ENCODE data around the gene CDH4. TPM values are rescaled to one million over a fixed set of nuclear protein-coding genes. Genes with fewer than 3 reads are reported as not detected.
"Not testable (repeated sequence)": the region's sequence is repeated elsewhere in the genome, so short reads cannot be mapped to it uniquely, and the experiment has no call there.

The CDH4 gene
- total RNA-seq, 2 donors from 2014 or later, result not detected

DNA sequence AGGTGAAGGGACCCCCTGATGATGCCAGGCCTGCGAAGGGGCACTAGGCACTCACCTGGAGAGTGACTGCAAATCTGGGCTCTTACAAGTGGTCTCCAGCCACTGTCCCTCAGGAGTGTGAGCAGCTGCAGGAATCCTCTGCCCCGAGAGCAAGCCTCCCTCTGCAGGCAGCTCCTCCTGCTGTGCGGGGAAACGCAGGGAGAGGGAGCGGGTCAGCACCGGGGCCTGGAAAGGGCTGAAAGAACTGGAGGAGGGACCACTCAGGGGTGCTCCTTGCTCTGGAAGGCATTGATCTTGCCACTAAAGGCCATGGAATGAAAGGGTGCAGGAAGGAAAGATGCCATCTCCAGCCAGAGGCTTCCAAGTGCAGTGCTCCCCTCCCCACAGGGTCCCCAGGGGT is 168.0 kb downstream of the CDH4 start:
- no peak for DNase-seq (ENCODE audit: low spot score)
- no peak overlapping the region for H3K27ac ChIP-seq
- H3K9me3 ChIP-seq, result no peaks in the 10 kb centered on the region
- H3K4me1 ChIP-seq (ENCODE audit: control insufficient read depth in 1 of 2, low read depth in 2 of 2), result no peaks in the 10 kb centered on the region
- no peak for ATAC-seq (ENCODE audit: insufficient number of reproducible peaks, low FRiP score, low read depth)
- TF ChIP-seq, protein P1, sequence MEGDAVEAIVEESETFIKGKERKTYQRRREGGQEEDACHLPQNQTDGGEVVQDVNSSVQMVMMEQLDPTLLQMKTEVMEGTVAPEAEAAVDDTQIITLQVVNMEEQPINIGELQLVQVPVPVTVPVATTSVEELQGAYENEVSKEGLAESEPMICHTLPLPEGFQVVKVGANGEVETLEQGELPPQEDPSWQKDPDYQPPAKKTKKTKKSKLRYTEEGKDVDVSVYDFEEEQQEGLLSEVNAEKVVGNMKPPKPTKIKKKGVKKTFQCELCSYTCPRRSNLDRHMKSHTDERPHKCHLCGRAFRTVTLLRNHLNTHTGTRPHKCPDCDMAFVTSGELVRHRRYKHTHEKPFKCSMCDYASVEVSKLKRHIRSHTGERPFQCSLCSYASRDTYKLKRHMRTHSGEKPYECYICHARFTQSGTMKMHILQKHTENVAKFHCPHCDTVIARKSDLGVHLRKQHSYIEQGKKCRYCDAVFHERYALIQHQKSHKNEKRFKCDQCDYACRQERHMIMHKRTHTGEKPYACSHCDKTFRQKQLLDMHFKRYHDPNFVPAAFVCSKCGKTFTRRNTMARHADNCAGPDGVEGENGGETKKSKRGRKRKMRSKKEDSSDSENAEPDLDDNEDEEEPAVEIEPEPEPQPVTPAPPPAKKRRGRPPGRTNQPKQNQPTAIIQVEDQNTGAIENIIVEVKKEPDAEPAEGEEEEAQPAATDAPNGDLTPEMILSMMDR (IDR thresholded peaks at IDR 0.05), result no peak
- no peaks in the 10 kb centered on the region for H3K36me3 ChIP-seq
- no peak overlapping the region for H3K4me3 ChIP-seq
- H3K27me3 ChIP-seq (replicated peaks; ENCODE audit: insufficient read depth), result no peaks in the 10 kb centered on the region

DNA sequence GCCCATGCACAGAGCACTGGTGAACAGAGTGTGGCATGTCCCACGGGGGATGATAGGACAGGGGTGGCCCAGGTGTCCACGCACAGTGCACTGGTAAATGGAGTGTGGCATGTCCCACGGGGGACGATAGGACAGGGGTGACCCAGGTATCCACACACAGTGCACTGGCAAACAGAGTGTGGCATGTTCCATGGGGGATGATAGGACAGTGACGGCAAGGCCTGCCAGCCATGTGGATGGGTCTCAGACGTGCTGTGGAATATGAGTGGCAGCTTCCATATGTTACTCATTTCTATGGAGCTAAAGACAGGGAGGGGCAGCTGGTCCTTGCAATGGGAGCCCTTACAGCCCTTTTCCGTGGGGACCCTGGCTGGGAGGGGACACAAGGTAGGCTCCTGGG is 168.7 kb downstream of the CDH4 start:
- no peak for ATAC-seq (ENCODE audit: insufficient number of reproducible peaks, low FRiP score, low read depth)
- Histone ChIP-seq H3K4me3 (no peak overlapping the region), H3K27ac (no peak overlapping the region), H3K36me3 (no peaks in the 10 kb centered on the region), H3K27me3 (replicated peaks; ENCODE audit: insufficient read depth) (no peaks in the 10 kb centered on the region), H3K4me1 (ENCODE audit: control insufficient read depth in 1 of 2, low read depth in 2 of 2) (no peaks in the 10 kb centered on the region), H3K9me3 (no peaks in the 10 kb centered on the region)
- DNase-seq (ENCODE audit: low spot score), result no peak
- TF ChIP-seq, protein P1 (IDR thresholded peaks at IDR 0.05), result no peak

DNA sequence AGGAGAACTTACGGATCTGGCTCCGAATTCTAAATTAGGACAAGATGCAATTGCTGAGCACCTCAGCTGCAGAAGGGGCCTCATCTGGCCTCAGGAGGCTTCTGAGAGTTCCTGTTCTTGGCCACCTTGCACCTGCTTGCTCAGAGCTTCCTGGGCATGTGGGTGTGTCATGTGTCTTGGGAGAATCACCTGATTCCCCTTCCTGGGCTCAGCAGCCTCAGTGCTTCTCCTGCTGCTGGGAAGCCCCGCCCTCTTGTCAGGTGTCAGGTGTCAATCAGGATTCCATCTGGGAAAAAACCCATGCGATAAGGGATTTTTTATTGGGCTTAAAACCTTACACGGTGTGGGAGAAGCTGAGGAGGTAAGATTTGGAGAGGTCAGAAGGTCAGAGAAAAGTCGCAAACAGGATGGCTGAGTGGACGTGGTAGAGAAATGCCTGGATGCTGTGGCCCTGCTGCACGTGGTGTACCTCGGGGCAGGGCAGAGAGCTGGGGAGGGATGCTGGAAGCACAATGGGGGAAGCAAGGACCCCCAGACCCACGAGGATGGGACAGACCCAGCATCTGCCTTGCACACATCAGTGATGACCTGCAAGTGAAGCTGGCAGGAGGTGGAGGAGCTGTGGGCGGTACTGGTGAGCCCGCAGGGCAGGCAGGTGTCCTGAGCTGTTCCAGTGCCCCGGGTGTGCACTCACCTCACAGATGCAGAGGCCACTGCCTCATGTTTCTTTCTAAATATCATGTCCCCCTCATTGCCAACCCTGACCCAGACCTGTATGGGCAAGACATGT is 170.8 kb downstream of the CDH4 start:
- no peak overlapping the region for H3K27ac ChIP-seq
- TF ChIP-seq, protein P1 (IDR thresholded peaks at IDR 0.05), result no peak
- DNase-seq (ENCODE audit: low spot score) (no peak), ATAC-seq (ENCODE audit: insufficient number of reproducible peaks, low FRiP score, low read depth) (no peak)
- no peak overlapping the region for H3K4me3 ChIP-seq
- H3K4me1 ChIP-seq (ENCODE audit: control insufficient read depth in 1 of 2, low read depth in 2 of 2), result no peaks in the 10 kb centered on the region
- H3K9me3 ChIP-seq, result no peaks in the 10 kb centered on the region
- no peaks in the 10 kb centered on the region for H3K36me3 ChIP-seq
- H3K27me3 ChIP-seq (replicated peaks; ENCODE audit: insufficient read depth), result no peaks in the 10 kb centered on the region

DNA sequence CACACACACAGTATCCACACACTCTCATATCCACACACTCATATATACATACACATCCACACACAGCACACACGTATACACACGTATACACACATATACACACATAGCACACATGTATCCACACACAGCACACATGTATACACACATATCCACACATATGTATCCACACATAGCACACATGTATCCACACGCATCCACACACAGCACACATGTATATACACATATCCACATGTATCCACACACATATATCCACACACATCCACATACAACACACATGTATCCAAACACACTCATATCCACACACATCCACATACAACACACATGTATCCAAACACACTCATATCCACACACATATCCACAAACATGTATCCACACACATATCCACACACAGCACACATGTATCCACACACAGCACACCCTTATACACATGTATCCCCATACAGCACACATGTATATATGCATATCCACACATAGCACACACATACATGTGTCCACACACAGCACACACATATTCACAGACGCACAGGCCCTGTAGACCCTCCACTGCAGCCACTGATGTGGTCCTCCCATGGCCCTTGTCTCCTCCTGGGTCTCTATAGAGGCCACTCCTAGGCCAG is 172.1 kb downstream of the CDH4 start:
- Histone ChIP-seq H3K27me3 (replicated peaks; ENCODE audit: insufficient read depth) (no peaks in the 10 kb centered on the region), H3K9me3 (no peaks in the 10 kb centered on the region), H3K27ac (no peak overlapping the region), H3K36me3 (no peaks in the 10 kb centered on the region), H3K4me1 (ENCODE audit: control insufficient read depth in 1 of 2, low read depth in 2 of 2) (no peaks in the 10 kb centered on the region), H3K4me3 (no peak overlapping the region)
- ATAC-seq (ENCODE audit: insufficient number of reproducible peaks, low FRiP score, low read depth) (no peak), DNase-seq (ENCODE audit: low spot score) (no peak)
- TF ChIP-seq, protein P1 (IDR thresholded peaks at IDR 0.05), result no peak

- no peak overlapping the region for H3K4me3 ChIP-seq
- no peaks in the 10 kb centered on the region for H3K36me3 ChIP-seq
- H3K4me1 ChIP-seq (ENCODE audit: control insufficient read depth in 1 of 2, low read depth in 2 of 2), result no peaks in the 10 kb centered on the region
- H3K9me3 ChIP-seq, result no peaks in the 10 kb centered on the region
- no peak for DNase-seq (ENCODE audit: low spot score)
- H3K27ac ChIP-seq, result no peak overlapping the region
- no peak for ATAC-seq (ENCODE audit: insufficient number of reproducible peaks, low FRiP score, low read depth)
- TF ChIP-seq, protein P1 (IDR thresholded peaks at IDR 0.05), result no peak
- H3K27me3 ChIP-seq (replicated peaks; ENCODE audit: insufficient read depth), result no peaks in the 10 kb centered on the region
Observed at GRCh38 chr20:61424628-61425420, 172.8 kb downstream of the CDH4 start.

- not testable (repeated sequence) for H3K36me3 ChIP-seq; H3K4me1 ChIP-seq (ENCODE audit: control insufficient read depth in 1 of 2, low read depth in 2 of 2); H3K27ac ChIP-seq; ATAC-seq (ENCODE audit: insufficient number of reproducible peaks, low FRiP score, low read depth); H3K9me3 ChIP-seq; H3K27me3 ChIP-seq (replicated peaks; ENCODE audit: insufficient read depth); H3K4me3 ChIP-seq; DNase-seq (ENCODE audit: low spot score)
Observed at GRCh38 chr20:61425541-61425991, 173.5 kb downstream of the CDH4 start.
